Liver (tissue), 9 donors: ENCODE measurements around the gene TMPRSS13. TPM values are rescaled to one million over a fixed set of nuclear protein-coding genes. Genes with fewer than 3 reads are reported as not detected.

Experiments used
- DNase-seq: peaks from one replicate; pipeline ENCODE4 v3.0.0-alpha.2; 2017; ENCODE audit warnings: low spot score
- H3K27ac ChIP-seq, 2 donors: one replicate each; pipeline ENCODE4 v1.7.0; 2013; ENCODE audit warnings: inconsistent platforms in 2 of 2, low read length in 2 of 2, control low read depth in 1 of 2, low read depth in 1 of 2, mild to moderate bottlenecking in 1 of 2
- H3K27me3 ChIP-seq, 4 donors: one replicate each; pipeline versions ENCODE4 v1.6.1 to v1.7.0; 2013; ENCODE audit warnings: low read length in 3 of 4, inconsistent platforms in 1 of 4, mild to moderate bottlenecking in 1 of 4, moderate library complexity in 1 of 4; ENCODE audit not compliant: control insufficient read depth in 4 of 4, insufficient read depth in 4 of 4
- H3K36me3 ChIP-seq, 4 donors: one replicate each; pipeline versions ENCODE4 v1.6.1 to v1.7.0; 2013; ENCODE audit warnings: low read length in 3 of 4, mild to moderate bottlenecking in 3 of 4, low read depth in 1 of 4, moderate library complexity in 1 of 4; ENCODE audit not compliant: control insufficient read depth in 4 of 4, insufficient read depth in 3 of 4
- H3K4me1 ChIP-seq, 4 donors: one replicate each; pipeline versions ENCODE4 v1.6.1 to v1.7.0; 2013; ENCODE audit warnings: low read length in 3 of 4, mild to moderate bottlenecking in 3 of 4, moderate library complexity in 1 of 4; ENCODE audit not compliant: control insufficient read depth in 4 of 4, insufficient read depth in 4 of 4
- H3K4me3 ChIP-seq, 3 donors: one replicate each; pipeline versions ENCODE4 v1.6.1 to v1.7.0; 2013; ENCODE audit warnings: low read length in 3 of 3, control low read depth in 1 of 3, low read depth in 1 of 3, mild to moderate bottlenecking in 1 of 3
- H3K9ac ChIP-seq, 2 donors: one replicate each; pipeline ENCODE4 v1.7.0; 2013; ENCODE audit warnings: low read length in 2 of 2, mild to moderate bottlenecking in 2 of 2, moderate library complexity in 2 of 2, control low read depth in 1 of 2, low read depth in 1 of 2
- H3K9me3 ChIP-seq, 4 donors: one replicate each; pipeline versions ENCODE4 v1.6.1 to v1.7.0; 2013; ENCODE audit warnings: low read length in 3 of 4; ENCODE audit not compliant: control insufficient read depth in 4 of 4
- EGR1 ChIP-seq, 2 donors: IDR thresholded peaks; 2 replicates each; pipeline ENCODE4 v1.6.1; 2016 to 2018; ENCODE audit warnings: antibody characterized with exemption in 2 of 2, low read depth in 2 of 2
- FOXA1 ChIP-seq: IDR thresholded peaks from 2 replicates; pipeline ENCODE4 v1.6.1; 2016; ENCODE audit warnings: antibody characterized with exemption
- FOXA2 ChIP-seq: IDR thresholded peaks from 2 replicates; pipeline ENCODE4 v1.6.1; 2016; ENCODE audit warnings: antibody characterized with exemption
- GABPA ChIP-seq, 2 donors: IDR thresholded peaks in 1 of 2; conservative IDR thresholded peaks in 1 of 2; 2 replicates each; pipeline ENCODE4 v1.6.1; 2016; ENCODE audit warnings: antibody characterized with exemption in 2 of 2, mild to moderate bottlenecking in 1 of 2, moderate library complexity in 1 of 2
- HNF4A ChIP-seq, 2 donors: conservative IDR thresholded peaks; 2 replicates each; pipeline ENCODE4 v1.6.1; 2016; ENCODE audit warnings: antibody characterized with exemption in 2 of 2, mild to moderate bottlenecking in 2 of 2
- JUND ChIP-seq, 2 donors: IDR thresholded peaks; 2 replicates each; pipeline ENCODE4 v1.6.1; 2016; ENCODE audit warnings: antibody characterized with exemption in 2 of 2
- MAX ChIP-seq: IDR thresholded peaks from 2 replicates; pipeline ENCODE4 v1.6.1; 2016; ENCODE audit warnings: antibody characterized with exemption
- NR2F2 ChIP-seq: IDR thresholded peaks from 2 replicates; pipeline ENCODE4 v1.6.1; 2016; ENCODE audit warnings: antibody characterized with exemption
- RAD21 ChIP-seq, 2 donors: IDR thresholded peaks; 2 replicates each; pipeline ENCODE4 v1.6.1; 2016; ENCODE audit warnings: antibody characterized with exemption in 2 of 2, mild to moderate bottlenecking in 2 of 2
- SP1 ChIP-seq: IDR thresholded peaks from 2 replicates; pipeline ENCODE4 v1.6.1; 2018; ENCODE audit warnings: antibody characterized with exemption, mild to moderate bottlenecking
- TAF1 ChIP-seq: conservative IDR thresholded peaks from 2 replicates; pipeline ENCODE4 v1.6.1; 2016; ENCODE audit warnings: antibody characterized with exemption, mild to moderate bottlenecking
- YY1 ChIP-seq: IDR thresholded peaks from 2 replicates; pipeline ENCODE4 v1.6.1; 2016; ENCODE audit warnings: antibody characterized with exemption, mild to moderate bottlenecking
- WGBS: extraction: QIAGEN DNeasy Blood & Tissue Kit; methylation state at CpG from one replicate; pipeline ENCODE4 v1.1.7; 2013; 5-methylcytosine and 5-hydroxymethylcytosine counted together
- polyA plus RNA-seq, 2 donors: library from polyadenylated mRNA; stranded (reverse) in 1 of 2; unstranded in 1 of 2; fragments of 200-250 nt in 1 of 2; fragments of >200 nt in 1 of 2; fragmentation: Nextera tagmentation in 1 of 2; extraction: Ambion mirVana in 1 of 2; gene quantifications; one replicate each; pipeline versions ENCODE4 v1.2.1 to v1.2.3, GENCODE V29; 2013 to 2015
- total RNA-seq, 2 donors: library from RNA; depleted of rRNA; stranded (reverse); fragments of >200 nt; gene quantifications; one replicate each; pipeline ENCODE4 v1.2.3, GENCODE V29; 2014
- TF ChIP-seq, protein P1 (sequence below): IDR thresholded peaks from 2 replicates; pipeline ENCODE4 v1.6.1; 2016; ENCODE audit warnings: antibody characterized with exemption, mild to moderate bottlenecking
- TF ChIP-seq, protein P2 (sequence below): IDR thresholded peaks from 2 replicates; pipeline ENCODE4 v1.6.1; 2016; ENCODE audit warnings: antibody characterized with exemption
- TF ChIP-seq, protein P3 (sequence below): IDR thresholded peaks from 2 replicates; pipeline ENCODE4 v1.6.1; 2016; ENCODE audit warnings: antibody characterized with exemption
- TF ChIP-seq, protein P4 (sequence below): fragments of 150-350 bp; IDR thresholded peaks from 2 replicates; pipeline ENCODE4 v1.5.1; 2017; ENCODE audit warnings: improper control_type of control experiment, low read depth, low read length; ENCODE audit not compliant: missing input control
- donor health status: healthy.
- donor health status: healthy.
- donor health status: healthy.
- donor health status: healthy.
- donor health status: healthy.

The TMPRSS13 gene
- total and polyA plus RNA-seq, 4 donors = 0.11 to 0.93 (median 0.24) TPM

- no peak for DNase-seq
Measured at GRCh38 chr11:117931971-117932370, 2.8 kb upstream of the TMPRSS13 start.

More at GRCh38 chr11:117931971-117932370, 2.8 kb upstream of the TMPRSS13 start:
- Histone ChIP-seq H3K36me3 (no peaks in the 10 kb centered on the region), H3K27me3 (peaks cover 0 to 3% (median 0%) of the 10 kb centered on the region in 4 donors), H3K4me3 (no peak overlapping the region), H3K9ac (no peak overlapping the region), H3K27ac (no peak overlapping the region), H3K4me1 (no peaks in the 10 kb centered on the region), H3K9me3 (no peaks in the 10 kb centered on the region)
- TF ChIP-seq, protein P1, sequence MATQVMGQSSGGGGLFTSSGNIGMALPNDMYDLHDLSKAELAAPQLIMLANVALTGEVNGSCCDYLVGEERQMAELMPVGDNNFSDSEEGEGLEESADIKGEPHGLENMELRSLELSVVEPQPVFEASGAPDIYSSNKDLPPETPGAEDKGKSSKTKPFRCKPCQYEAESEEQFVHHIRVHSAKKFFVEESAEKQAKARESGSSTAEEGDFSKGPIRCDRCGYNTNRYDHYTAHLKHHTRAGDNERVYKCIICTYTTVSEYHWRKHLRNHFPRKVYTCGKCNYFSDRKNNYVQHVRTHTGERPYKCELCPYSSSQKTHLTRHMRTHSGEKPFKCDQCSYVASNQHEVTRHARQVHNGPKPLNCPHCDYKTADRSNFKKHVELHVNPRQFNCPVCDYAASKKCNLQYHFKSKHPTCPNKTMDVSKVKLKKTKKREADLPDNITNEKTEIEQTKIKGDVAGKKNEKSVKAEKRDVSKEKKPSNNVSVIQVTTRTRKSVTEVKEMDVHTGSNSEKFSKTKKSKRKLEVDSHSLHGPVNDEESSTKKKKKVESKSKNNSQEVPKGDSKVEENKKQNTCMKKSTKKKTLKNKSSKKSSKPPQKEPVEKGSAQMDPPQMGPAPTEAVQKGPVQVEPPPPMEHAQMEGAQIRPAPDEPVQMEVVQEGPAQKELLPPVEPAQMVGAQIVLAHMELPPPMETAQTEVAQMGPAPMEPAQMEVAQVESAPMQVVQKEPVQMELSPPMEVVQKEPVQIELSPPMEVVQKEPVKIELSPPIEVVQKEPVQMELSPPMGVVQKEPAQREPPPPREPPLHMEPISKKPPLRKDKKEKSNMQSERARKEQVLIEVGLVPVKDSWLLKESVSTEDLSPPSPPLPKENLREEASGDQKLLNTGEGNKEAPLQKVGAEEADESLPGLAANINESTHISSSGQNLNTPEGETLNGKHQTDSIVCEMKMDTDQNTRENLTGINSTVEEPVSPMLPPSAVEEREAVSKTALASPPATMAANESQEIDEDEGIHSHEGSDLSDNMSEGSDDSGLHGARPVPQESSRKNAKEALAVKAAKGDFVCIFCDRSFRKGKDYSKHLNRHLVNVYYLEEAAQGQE = no peak
- TF ChIP-seq RAD21 (IDR thresholded peaks at IDR 0.05) (no peak), NR2F2 (no peak), JUND (IDR thresholded peaks at IDR 0.05) (no peak), TAF1 (no peak), YY1 (no peak), GABPA (IDR thresholded peaks at IDR 0.05 in 1 of 2, conservative IDR thresholded peaks at IDR 0.05 in 1 of 2) (no peak), FOXA2 (no peak), HNF4A (conservative IDR thresholded peaks at IDR 0.05) (no peak), SP1 (no peak), EGR1 (IDR thresholded peaks at IDR 0.05; ENCODE audit: low read depth in 2 of 2) (no peak), FOXA1 (no peak), MAX (no peak)
- TF ChIP-seq, protein P2, sequence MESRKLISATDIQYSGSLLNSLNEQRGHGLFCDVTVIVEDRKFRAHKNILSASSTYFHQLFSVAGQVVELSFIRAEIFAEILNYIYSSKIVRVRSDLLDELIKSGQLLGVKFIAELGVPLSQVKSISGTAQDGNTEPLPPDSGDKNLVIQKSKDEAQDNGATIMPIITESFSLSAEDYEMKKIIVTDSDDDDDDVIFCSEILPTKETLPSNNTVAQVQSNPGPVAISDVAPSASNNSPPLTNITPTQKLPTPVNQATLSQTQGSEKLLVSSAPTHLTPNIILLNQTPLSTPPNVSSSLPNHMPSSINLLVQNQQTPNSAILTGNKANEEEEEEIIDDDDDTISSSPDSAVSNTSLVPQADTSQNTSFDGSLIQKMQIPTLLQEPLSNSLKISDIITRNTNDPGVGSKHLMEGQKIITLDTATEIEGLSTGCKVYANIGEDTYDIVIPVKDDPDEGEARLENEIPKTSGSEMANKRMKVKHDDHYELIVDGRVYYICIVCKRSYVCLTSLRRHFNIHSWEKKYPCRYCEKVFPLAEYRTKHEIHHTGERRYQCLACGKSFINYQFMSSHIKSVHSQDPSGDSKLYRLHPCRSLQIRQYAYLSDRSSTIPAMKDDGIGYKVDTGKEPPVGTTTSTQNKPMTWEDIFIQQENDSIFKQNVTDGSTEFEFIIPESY = no peak
- TF ChIP-seq, protein P3, sequence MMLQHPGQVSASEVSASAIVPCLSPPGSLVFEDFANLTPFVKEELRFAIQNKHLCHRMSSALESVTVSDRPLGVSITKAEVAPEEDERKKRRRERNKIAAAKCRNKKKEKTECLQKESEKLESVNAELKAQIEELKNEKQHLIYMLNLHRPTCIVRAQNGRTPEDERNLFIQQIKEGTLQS = no peak
- TF ChIP-seq, protein P4, sequence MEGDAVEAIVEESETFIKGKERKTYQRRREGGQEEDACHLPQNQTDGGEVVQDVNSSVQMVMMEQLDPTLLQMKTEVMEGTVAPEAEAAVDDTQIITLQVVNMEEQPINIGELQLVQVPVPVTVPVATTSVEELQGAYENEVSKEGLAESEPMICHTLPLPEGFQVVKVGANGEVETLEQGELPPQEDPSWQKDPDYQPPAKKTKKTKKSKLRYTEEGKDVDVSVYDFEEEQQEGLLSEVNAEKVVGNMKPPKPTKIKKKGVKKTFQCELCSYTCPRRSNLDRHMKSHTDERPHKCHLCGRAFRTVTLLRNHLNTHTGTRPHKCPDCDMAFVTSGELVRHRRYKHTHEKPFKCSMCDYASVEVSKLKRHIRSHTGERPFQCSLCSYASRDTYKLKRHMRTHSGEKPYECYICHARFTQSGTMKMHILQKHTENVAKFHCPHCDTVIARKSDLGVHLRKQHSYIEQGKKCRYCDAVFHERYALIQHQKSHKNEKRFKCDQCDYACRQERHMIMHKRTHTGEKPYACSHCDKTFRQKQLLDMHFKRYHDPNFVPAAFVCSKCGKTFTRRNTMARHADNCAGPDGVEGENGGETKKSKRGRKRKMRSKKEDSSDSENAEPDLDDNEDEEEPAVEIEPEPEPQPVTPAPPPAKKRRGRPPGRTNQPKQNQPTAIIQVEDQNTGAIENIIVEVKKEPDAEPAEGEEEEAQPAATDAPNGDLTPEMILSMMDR = no peak
- 64% methylated on average over 2 of the region's 2 CpGs for WGBS
